MCF 10A (cell line): Measurements from ENCODE around the gene PRKG1. TPM values are rescaled to one million over a fixed set of nuclear protein-coding genes. Genes with fewer than 3 reads are reported as not detected.
"Not testable (repeated sequence)": the region's sequence is repeated elsewhere in the genome, so short reads cannot be mapped to it uniquely, and the experiment has no call there.

Source experiments
- BruUV-seq: library from RNA; stranded (reverse); fragments of 400-500 nt; replicated peaks from 2 replicates; lab custom pipeline; 2021; lab: Mats Ljungman, UMichigan
- CTCF ChIA-PET: fragments of 300-600 bp; sonication (Branson Sonifier 250); formaldehyde crosslinking; extraction: SDS; loops from one replicate; lab custom pipeline; 2021; ENCODE audit warnings: antibody characterized with exemption, inconsistent platforms; lab: Yijun Ruan, JAX
- POLR2A ChIA-PET: fragments of 300-600, 350-650 bp; sonication (Branson Sonifier 250); formaldehyde crosslinking; extraction: SDS; loops from one replicate; lab custom pipeline; 2020; ENCODE audit warnings: antibody characterized with exemption, inconsistent platforms; lab: Yijun Ruan, JAX
- DNase-seq: peaks from one replicate; pipeline ENCODE4 v3.0.0-alpha.2; 2018; ENCODE audit not compliant: unreplicated experiment
- H3K27ac Mint-ChIP-seq: one replicate; pipeline ENCODE4 v1.8.0; 2022; ENCODE audit warnings: mild to moderate bottlenecking, low read depth, mixed read lengths; ENCODE audit not compliant: unreplicated experiment
- H3K27me3 Mint-ChIP-seq: one replicate; pipeline ENCODE4 v1.8.0; 2022; ENCODE audit warnings: mixed read lengths; ENCODE audit not compliant: insufficient read depth, unreplicated experiment
- H3K36me3 Mint-ChIP-seq: one replicate; pipeline ENCODE4 v1.8.0; 2022; ENCODE audit warnings: mild to moderate bottlenecking, moderate library complexity, mixed read lengths; ENCODE audit not compliant: insufficient read depth, unreplicated experiment
- H3K4me1 Mint-ChIP-seq: one replicate; pipeline ENCODE4 v1.8.0; 2022; ENCODE audit warnings: mixed read lengths; ENCODE audit not compliant: insufficient read depth, unreplicated experiment
- H3K4me3 Mint-ChIP-seq: one replicate; pipeline ENCODE4 v1.8.0; 2022; ENCODE audit warnings: mild to moderate bottlenecking, moderate library complexity, mixed read lengths; ENCODE audit not compliant: unreplicated experiment
- H3K9me3 Mint-ChIP-seq: one replicate; pipeline ENCODE4 v1.8.0; 2022; ENCODE audit warnings: mixed read lengths; ENCODE audit not compliant: unreplicated experiment
- CTCF ChIP-seq: fragments of 200-600 bp; IDR thresholded peaks from one replicate; pipeline ENCODE4 v1.8.0; 2022; ENCODE audit warnings: antibody characterized with exemption, mild to moderate bottlenecking; ENCODE audit not compliant: unreplicated experiment
- intact Hi-C: fragments of 100-400 bp; cut with micrococcal nuclease; formaldehyde crosslinking; loops from 2 replicates; pipeline ENCODE4 v1.14.1; 2022
- total RNA-seq: library from RNA; stranded (reverse); gene quantifications from 2 replicates; pipeline ENCODE4 v1.2.3, GENCODE V29; 2022

PRKG1 gene
- total RNA-seq, 1 experiment from 2014 or later, result 0.09 TPM

GRCh38 chr10:52232561-52233350 is 1158.5 kb downstream of the PRKG1 start:
- peak overlapping the region; percentile 74 for H3K27ac Mint-ChIP-seq
- BruUV-seq, result no TSS peak
- POLR2A ChIA-PET, result interaction anchor here (0.7 kb wide), 1 partner anchor 86 kb away, joined by 3 read pairs; no protein-coding TSS in a partner anchor
- intact Hi-C loops, result no loop called here
- H3K4me3 Mint-ChIP-seq, result peak overlapping the region; percentile 74
- H3K9me3 Mint-ChIP-seq, result no peaks in the 10 kb centered on the region
- CTCF ChIA-PET, result interaction anchor here (0.6 to 0.7 kb wide), 2 partner anchors 13 to 16 kb away, joined by 3 to 5 read pairs; no protein-coding TSS in a partner anchor
- no peaks in the 10 kb centered on the region for H3K27me3 Mint-ChIP-seq
- no peak for DNase-seq
- peaks cover 9% of the 10 kb centered on the region for H3K4me1 Mint-ChIP-seq
- no peaks in the 10 kb centered on the region for H3K36me3 Mint-ChIP-seq
- no peak for TF ChIP-seq CTCF

GRCh38 chr10:52233351-52233991 is 1159.2 kb downstream of the PRKG1 start:
- H3K9me3 Mint-ChIP-seq, DNase-seq, H3K27me3 Mint-ChIP-seq: not testable (repeated sequence)

GRCh38 chr10:52239771-52240170 is 1165.5 kb downstream of the PRKG1 start:
- TF ChIP-seq CTCF, result no peak
- H3K4me3 Mint-ChIP-seq, result no peak overlapping the region
- BruUV-seq, result no TSS peak
- intact Hi-C loops, result no loop called here
- ChIA-PET POLR2A (no interaction called here), CTCF (no interaction called here)
- no peaks in the 10 kb centered on the region for H3K27me3 Mint-ChIP-seq
- no peaks in the 10 kb centered on the region for H3K9me3 Mint-ChIP-seq
- no peaks in the 10 kb centered on the region for H3K4me1 Mint-ChIP-seq
- DNase-seq, result no peak
- no peaks in the 10 kb centered on the region for H3K36me3 Mint-ChIP-seq
- no peak overlapping the region for H3K27ac Mint-ChIP-seq

More at GRCh38 chr10:52233351-52233991, 1159.2 kb downstream of the PRKG1 start:
- H3K36me3 Mint-ChIP-seq, intact Hi-C loops, H3K4me1 Mint-ChIP-seq, BruUV-seq: not testable (repeated sequence)
- Mint-ChIP-seq H3K4me3 (peak overlapping the region; percentile 74), H3K27ac (peak overlapping the region; percentile 74)
- CTCF ChIA-PET, result interaction anchor here (0.6 to 0.7 kb wide), 2 partner anchors 14 to 16 kb away, joined by 3 to 5 read pairs; no protein-coding TSS in a partner anchor
- POLR2A ChIA-PET, result interaction anchor here (0.7 kb wide), 1 partner anchor 85 kb away, joined by 3 read pairs; no protein-coding TSS in a partner anchor

- BruUV-seq, result no TSS peak
- Mint-ChIP-seq H3K27me3 (no peaks in the 10 kb centered on the region), H3K4me3 (no peak overlapping the region), H3K9me3 (no peaks in the 10 kb centered on the region), H3K4me1 (peaks cover 9% of the 10 kb centered on the region), H3K36me3 (no peaks in the 10 kb centered on the region), H3K27ac (no peak overlapping the region)
- ChIA-PET POLR2A (interaction anchor here (1.7 kb wide), 1 partner anchor 11 kb away, joined by 7 read pairs; no protein-coding TSS in a partner anchor), CTCF (no interaction called here)
- intact Hi-C loops, result no loop called here
- no peak for DNase-seq
- TF ChIP-seq CTCF, result no peak
Measured at GRCh38 chr10:52245547-52245946, 1171.3 kb downstream of the PRKG1 start.

- H3K4me3 Mint-ChIP-seq, CTCF ChIA-PET, BruUV-seq, H3K27me3 Mint-ChIP-seq, H3K4me1 Mint-ChIP-seq, H3K9me3 Mint-ChIP-seq, POLR2A ChIA-PET, H3K36me3 Mint-ChIP-seq, intact Hi-C loops: not testable (repeated sequence)
- H3K27ac Mint-ChIP-seq, result peak overlapping the region; percentile 76
- peak; percentile 52 for DNase-seq
Measured at GRCh38 chr10:52247929-52248328, 1173.6 kb downstream of the PRKG1 start.
